H1 (cell line): Measurements from ENCODE around the gene CHPF2. TPM values are rescaled to one million over a fixed set of nuclear protein-coding genes. Genes with fewer than 3 reads are reported as not detected.

Source experiments
- CTCF ChIA-PET: fragments of 300-600 bp; sonication (Branson Sonifier 250); formaldehyde crosslinking; loops from one replicate; lab custom pipeline; 2021; ENCODE audit not compliant: partially characterized antibody; lab: Charles Lee
- POLR2A ChIA-PET: fragments of 300-600 bp; sonication (Branson Sonifier 250); formaldehyde crosslinking; loops from one replicate; lab custom pipeline; 2021; ENCODE audit warnings: inconsistent platforms; ENCODE audit not compliant: partially characterized antibody; lab: Charles Lee
- DNase-seq, 2 experiments: peaks; one replicate each; pipeline versions ENCODE4 v3.0.0 to v3.0.0-alpha.2; 2010 to 2022; ENCODE audit warnings: low spot score in 2 of 2, low read depth in 1 of 2, mixed read lengths in 1 of 2
- FAIRE-seq: peaks from 2 replicates; lab custom pipeline; 2011; peaks lifted over from hg19 to GRCh38; lab: Jason Lieb, UNC
- H2AFZ ChIP-seq: 2 replicates; pipeline ENCODE4 v1.8.1; 2012; ENCODE audit warnings: low read length, inconsistent platforms
- H2AK5ac ChIP-seq: 2 replicates; pipeline ENCODE4 v1.6.1; 2013; ENCODE audit warnings: low read depth, low read length
- H2BK120ac ChIP-seq: replicated peaks from 2 replicates; pipeline ENCODE3; 2013; ENCODE audit warnings: low read depth, low read length, inconsistent platforms
- H2BK12ac ChIP-seq: 2 replicates; pipeline ENCODE4 v1.6.1; 2013; ENCODE audit warnings: low read depth, low read length
- H2BK15ac ChIP-seq: 2 replicates; pipeline ENCODE4 v1.6.1; 2013; ENCODE audit warnings: low read length
- H2BK20ac ChIP-seq: 2 replicates; pipeline ENCODE4 v1.6.1; 2013; ENCODE audit warnings: low read length
- H2BK5ac ChIP-seq: 2 replicates; pipeline ENCODE4 v1.6.1; 2013; ENCODE audit warnings: low read depth, low read length
- H3K14ac ChIP-seq: 2 replicates; pipeline ENCODE4 v1.6.1; 2013; ENCODE audit warnings: inconsistent platforms; ENCODE audit not compliant: insufficient read length
- H3K18ac ChIP-seq: 2 replicates; pipeline ENCODE4 v1.6.1; 2013; ENCODE audit warnings: low read length; ENCODE audit errors: extremely low read depth
- H3K23ac ChIP-seq: 2 replicates; pipeline ENCODE4 v1.6.1; 2013; ENCODE audit warnings: inconsistent platforms; ENCODE audit not compliant: insufficient read length
- H3K23me2 ChIP-seq: 2 replicates; pipeline ENCODE4 v1.6.1; 2013; ENCODE audit warnings: low read depth, low read length
- H3K27ac ChIP-seq: 2 replicates; pipeline ENCODE4 v1.6.1; 2011; ENCODE audit warnings: low read depth, low read length, inconsistent platforms
- H3K27me3 ChIP-seq, 4 experiments: replicated peaks in 1 of 4; 1 replicate in 1 of 4; 2 replicates in 3 of 4; pipeline versions ENCODE4 v1.6.1 to v1.8.1; 2011 to 2013; ENCODE audit warnings: low read length in 3 of 4, mild to moderate bottlenecking in 3 of 4, inconsistent platforms in 2 of 4, mixed read lengths in 2 of 4, moderate library complexity in 1 of 4; ENCODE audit not compliant: control insufficient read depth in 3 of 4, insufficient read depth in 3 of 4; ENCODE audit errors: extremely low read depth in 1 of 4
- H3K36me3 ChIP-seq, 4 experiments: 2 replicates each; pipeline versions ENCODE4 v1.6.1 to v1.8.1; 2011 to 2013; ENCODE audit warnings: mild to moderate bottlenecking in 4 of 4, low read length in 3 of 4, moderate library complexity in 2 of 4, control low read depth in 1 of 4, inconsistent platforms in 1 of 4; ENCODE audit not compliant: insufficient read depth in 4 of 4, control insufficient read depth in 2 of 4
- H3K4ac ChIP-seq: replicated peaks from 2 replicates; pipeline ENCODE3; 2013; ENCODE audit warnings: low read length, low read depth, mixed read lengths, inconsistent platforms; ENCODE audit not compliant: insufficient read length
- H3K4me1 ChIP-seq, 4 experiments: replicated peaks in 1 of 4; 1 replicate in 1 of 4; 2 replicates in 3 of 4; pipeline versions ENCODE4 v1.6.1 to v1.8.1; 2011 to 2013; ENCODE audit warnings: low read length in 3 of 4, inconsistent platforms in 2 of 4, mixed read lengths in 1 of 4; ENCODE audit not compliant: insufficient read depth in 4 of 4, control insufficient read depth in 3 of 4
- H3K4me2 ChIP-seq, 2 experiments: 2 replicates each; pipeline versions ENCODE4 v1.6.1 to v1.8.1; 2011 to 2013; ENCODE audit warnings: low read depth in 2 of 2, low read length in 2 of 2, control low read depth in 1 of 2, inconsistent platforms in 1 of 2, mild to moderate bottlenecking in 1 of 2; ENCODE audit not compliant: insufficient read depth in 1 of 2
- H3K4me3 ChIP-seq, 4 experiments: fragments of 200-600, 300-600 bp in 1 of 4; sonication (generic), shearing (Covaris generic), sonication (Bioruptor Twin) in 1 of 4; 2 replicates each; pipeline versions ENCODE4 v1.5.1 to v1.8.1; 2011 to 2016; ENCODE audit warnings: low read length in 4 of 4, low read depth in 3 of 4, control low read depth in 2 of 4, inconsistent platforms in 2 of 4, mild to moderate bottlenecking in 2 of 4, mixed read lengths in 1 of 4, moderate library complexity in 1 of 4; ENCODE audit not compliant: insufficient read depth in 2 of 4; ENCODE audit errors: extremely low read depth in 1 of 4
- H3K56ac ChIP-seq: replicated peaks from 2 replicates; pipeline ENCODE3; 2013; ENCODE audit warnings: low read depth, mild to moderate bottlenecking, mixed read lengths, low read length, inconsistent platforms; ENCODE audit not compliant: insufficient read length
- H3K79me1 ChIP-seq: 2 replicates; pipeline ENCODE4 v1.6.1; 2013; ENCODE audit warnings: low read depth, low read length, control low read depth
- H3K79me2 ChIP-seq, 2 experiments: 2 replicates each; pipeline versions ENCODE4 v1.6.1 to v1.8.1; 2012 to 2013; ENCODE audit warnings: low read length in 2 of 2, mild to moderate bottlenecking in 2 of 2, inconsistent platforms in 1 of 2; ENCODE audit not compliant: insufficient read depth in 2 of 2, control insufficient read depth in 1 of 2
- H3K9ac ChIP-seq, 4 experiments: replicated peaks in 1 of 4; 1 replicate in 1 of 4; 2 replicates in 3 of 4; pipeline versions ENCODE4 v1.6.1 to v1.8.1; 2011 to 2013; ENCODE audit warnings: low read depth in 3 of 4, low read length in 3 of 4, control low read depth in 2 of 4, mild to moderate bottlenecking in 2 of 4, moderate library complexity in 2 of 4, inconsistent platforms in 1 of 4; ENCODE audit errors: extremely low read depth in 1 of 4
- H3K9me3 ChIP-seq, 2 experiments: 2 replicates each; pipeline versions ENCODE4 v1.6.1 to v1.8.1; 2012 to 2013; ENCODE audit warnings: mild to moderate bottlenecking in 2 of 2, moderate library complexity in 2 of 2, control low read depth in 1 of 2, inconsistent platforms in 1 of 2, low read depth in 1 of 2, low read length in 1 of 2, mixed read lengths in 1 of 2; ENCODE audit not compliant: insufficient read depth in 2 of 2
- H4K20me1 ChIP-seq, 2 experiments: replicated peaks in 1 of 2; 2 replicates each; pipeline versions ENCODE3 to v1.8.1; 2011 to 2013; ENCODE audit warnings: inconsistent platforms in 2 of 2, low read length in 2 of 2, mild to moderate bottlenecking in 1 of 2; ENCODE audit not compliant: insufficient read depth in 2 of 2, control insufficient read depth in 1 of 2
- H4K5ac ChIP-seq: 2 replicates; pipeline ENCODE4 v1.6.1; 2013; ENCODE audit warnings: low read length, low read depth, mixed read lengths, inconsistent platforms; ENCODE audit not compliant: insufficient read length
- H4K8ac ChIP-seq: 2 replicates; pipeline ENCODE4 v1.8.0; 2013; ENCODE audit warnings: mild to moderate bottlenecking, moderate library complexity, low read length, inconsistent platforms; ENCODE audit not compliant: insufficient read depth; ENCODE audit errors: extremely low read depth
- H4K91ac ChIP-seq: replicated peaks from 2 replicates; pipeline ENCODE3; 2013; ENCODE audit warnings: low read length, mixed read lengths, inconsistent platforms; ENCODE audit not compliant: insufficient read length
- CBX8 ChIP-seq: fragments of 300-800, 300-1000 bp; sonication (generic); IDR thresholded peaks from 2 replicates; pipeline ENCODE4 v1.7.1; 2016; ENCODE audit warnings: low read depth, low read length, borderline replicate concordance
- CEBPB ChIP-seq: IDR thresholded peaks from 2 replicates; pipeline ENCODE4 v1.6.1; 2012; ENCODE audit warnings: low read depth, low read length
- CHD1 ChIP-seq: IDR thresholded peaks from 2 replicates; pipeline ENCODE4 v1.6.1; 2012; ENCODE audit warnings: low read depth, low read length, improper control_type of control experiment
- CTBP2 ChIP-seq: IDR thresholded peaks from 2 replicates; pipeline ENCODE4 v1.7.0; 2011; ENCODE audit warnings: borderline replicate concordance, mild to moderate bottlenecking, moderate library complexity, mixed read lengths, low read length; ENCODE audit not compliant: insufficient read depth, insufficient read length
- JUN ChIP-seq: IDR thresholded peaks from 2 replicates; pipeline ENCODE4 v1.6.1; 2011; ENCODE audit warnings: low read depth, mild to moderate bottlenecking, improper control_type of control experiment, low read length
- KDM4A ChIP-seq: IDR thresholded peaks from one replicate; pipeline ENCODE4 v1.7.1; 2012; ENCODE audit warnings: low read depth, mild to moderate bottlenecking, moderate library complexity, low read length, inconsistent platforms; ENCODE audit not compliant: severe bottlenecking
- RFX5 ChIP-seq: IDR thresholded peaks from 2 replicates; pipeline ENCODE4 v1.6.1; 2011; ENCODE audit warnings: low read depth, low read length, improper control_type of control experiment, borderline replicate concordance
- SIN3A ChIP-seq, 2 experiments: IDR thresholded peaks in 1 of 2; conservative IDR thresholded peaks in 1 of 2; 2 replicates each; pipeline ENCODE4 v1.6.1; 2011 to 2012; ENCODE audit warnings: low read length in 2 of 2, improper control_type of control experiment in 1 of 2, low read depth in 1 of 2, mild to moderate bottlenecking in 1 of 2
- SRF ChIP-seq: IDR thresholded peaks from 2 replicates; pipeline ENCODE4 v1.6.1; 2011; ENCODE audit warnings: mild to moderate bottlenecking, low read depth, low read length, moderate library complexity
- WGBS, 2 experiments: shearing (Covaris generic) in 1 of 2; methylation state at CpG; one replicate each; pipeline versions ENCODE4 v1.1.6 to v1.1.7; 2013 to 2015; ENCODE audit warnings: low lambda C conversion rate in 2 of 2, mixed read lengths in 2 of 2, inconsistent platforms in 1 of 2, low coverage in 1 of 2, missing lambda C conversion rate in 1 of 2; ENCODE audit not compliant: insufficient replicate concordance in 2 of 2, insufficient coverage in 1 of 2, insufficient read length in 1 of 2; ENCODE audit errors: extremely low coverage in 1 of 2, missing lambda C conversion rate in 1 of 2; 5-methylcytosine and 5-hydroxymethylcytosine counted together
- polyA plus RNA-seq, 7 experiments: library from polyadenylated mRNA; depleted of rRNA in 3 of 7; stranded (reverse) in 5 of 7; unstranded in 2 of 7; fragments of >200 nt in 5 of 7; fragments of 200-250 nt in 2 of 7; gene quantifications; 1 replicate in 5 of 7; 2 replicates in 1 of 7; 4 replicates in 1 of 7; pipeline versions ENCODE4 v1.2.1 to v1.2.3, GENCODE V29; 2011 to 2013; ENCODE audit warnings: missing spikeins in 2 of 7, mixed read lengths in 2 of 7
- total RNA-seq: library from RNA; stranded (reverse); fragmentation: NEBNext Ultra II Directional; extraction: Animal tissue kit (Norgen Biotek cat#: 25700); gene quantifications from 2 replicates; pipeline ENCODE4 v1.2.1, GENCODE V29; 2021
- TF ChIP-seq, protein P1 (sequence below): IDR thresholded peaks from 2 replicates; pipeline ENCODE4 v1.6.1; 2012; ENCODE audit warnings: inconsistent platforms

Gene CHPF2
- total and polyA plus RNA-seq, 2 of the 8 experiments (the other 6 are each of a cell fraction or from before 2014, with no cell fraction given), result 14.4 to 20.6 TPM

DNA sequence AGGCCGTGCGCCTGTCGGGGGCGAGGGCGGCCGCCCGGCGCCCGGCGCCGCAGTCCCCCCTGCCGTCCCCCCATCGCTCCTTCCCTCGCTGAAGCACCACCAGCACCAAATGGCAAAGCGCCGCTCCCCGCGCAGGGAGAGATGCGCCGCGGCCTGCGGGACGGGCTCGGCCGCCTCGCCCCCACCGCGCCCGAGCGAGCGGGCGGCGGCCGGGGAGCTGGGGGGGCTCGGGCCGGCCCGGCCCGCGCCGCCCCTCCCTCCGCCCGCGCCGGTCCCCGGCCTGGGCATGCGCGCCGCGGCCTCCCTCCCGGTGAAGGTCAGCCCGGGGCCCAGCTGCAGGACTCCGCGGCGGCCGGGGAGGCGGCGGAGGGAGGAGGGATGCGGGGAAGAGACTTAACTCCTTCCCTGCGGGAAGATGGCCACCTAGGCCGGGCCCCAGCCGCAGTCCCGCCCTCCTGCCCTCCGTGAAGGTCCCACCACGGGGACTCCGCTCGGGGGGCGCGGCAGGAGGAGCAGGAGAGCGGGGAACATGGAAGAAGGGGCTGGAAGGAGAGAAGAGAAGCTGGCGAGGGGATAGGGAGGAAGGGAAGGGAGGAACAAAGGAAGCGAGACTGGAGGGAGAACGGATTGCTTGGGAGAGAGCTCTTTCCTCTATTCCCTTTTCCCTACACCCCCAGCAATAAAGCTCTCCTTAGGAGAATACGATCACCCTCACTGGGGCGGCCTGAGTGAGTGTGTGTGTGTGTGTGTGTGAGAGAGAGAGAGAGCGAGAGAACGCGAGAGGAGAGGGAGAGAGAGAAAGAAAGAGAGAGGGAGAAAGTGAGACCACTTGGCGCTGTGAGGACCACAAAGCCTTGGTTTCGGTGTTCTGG, 19.6 kb downstream of the CHPF2 start:
- peak overlapping the region; percentile 41; the same call in 1 of the 2 replicates for H2BK5ac ChIP-seq
- no peak overlapping the region for H3K23ac ChIP-seq
- H4K5ac ChIP-seq, result no peak overlapping the region
- ChIA-PET CTCF (interaction anchor here (1.2 to 3.3 kb wide), 8 partner anchors 7 to 126 kb away, joined by 3 to 14 read pairs (median 6); partner anchors contain the start of gene ABCF2), POLR2A (interaction anchor here (0.6 to 3.1 kb wide), 10 partner anchors 8 to 268 kb away, joined by 3 to 22 read pairs (median 4); partner anchors contain the start of genes ABCF2, CHPF2 and RHEB)
- H3K79me2 ChIP-seq, result no peaks in the 10 kb centered on the region
- H2BK20ac ChIP-seq, result no peak overlapping the region
- peak overlapping the region; percentile 6 for H3K4ac ChIP-seq
- no peaks in the 10 kb centered on the region for H3K9me3 ChIP-seq
- 0 out of 2 replicates have a peak overlapping the region, but pooled peaks have one; percentile 91 for H2BK12ac ChIP-seq
- H3K14ac ChIP-seq, result no peak overlapping the region
- H3K27ac ChIP-seq, result no peak overlapping the region
- peak overlapping the region; percentile 97 for H4K91ac ChIP-seq
- peak overlapping the region; percentile 81 to 99 for H3K4me2 ChIP-seq
- peak overlapping the region; percentile 45 to 81 (median 66) for H3K4me3 ChIP-seq
- H2AK5ac ChIP-seq, result no peak overlapping the region; the same call in 1 of the 2 replicates
- H2BK15ac ChIP-seq, result peak overlapping the region; percentile 77; the same call in 1 of the 2 replicates
- H3K56ac ChIP-seq, result no peak overlapping the region
- H4K8ac ChIP-seq, result peak overlapping the region; percentile 91
- H3K23me2 ChIP-seq, result peaks cover 25% of the 10 kb centered on the region
- peaks cover 1 to 4% of the 10 kb centered on the region in 2 experiments for H4K20me1 ChIP-seq
- peak overlapping the region; percentile 72 for H2AFZ ChIP-seq
- H3K9ac ChIP-seq, result peak overlapping the region in 2 of 4 experiments; percentile 58 to 62; a peak in 3 of 7 replicates
- peaks cover 14 to 60% (median 48%) of the 10 kb centered on the region in 4 experiments for H3K27me3 ChIP-seq
- peaks cover 0 to 43% (median 29%) of the 10 kb centered on the region in 4 experiments; a peak in 6 of 7 replicates for H3K4me1 ChIP-seq
- DNase-seq (peak in 1 of 2 experiments; percentile 77), FAIRE-seq (no peak)
- H3K36me3 ChIP-seq, result no peaks in the 10 kb centered on the region
- no peaks in the 10 kb centered on the region for H3K79me1 ChIP-seq
- WGBS, 2 experiments, result 6% methylated on average over 11 of the region's 79 CpGs; no CpG with 5 or more reads in 1 of the 2 experiments
- peak overlapping the region; percentile 94 for H3K18ac ChIP-seq
- H2BK120ac ChIP-seq, result no peak overlapping the region
- TF ChIP-seq CHD1 (no peak), CEBPB (no peak), CTBP2 (no peak), JUN (no peak), SRF (no peak), KDM4A (peak; percentile 84), CBX8 (no peak), RFX5 (no peak), SIN3A (conservative IDR thresholded peaks at IDR 0.05 in 1 of 2, IDR thresholded peaks at IDR 0.05 in 1 of 2; ENCODE audit: low read depth in 1 of 2, low read length in 2 of 2) (peak in 1 of 2 experiments; percentile 46; a peak in 2 of 4 replicates)
- TF ChIP-seq, protein P1, sequence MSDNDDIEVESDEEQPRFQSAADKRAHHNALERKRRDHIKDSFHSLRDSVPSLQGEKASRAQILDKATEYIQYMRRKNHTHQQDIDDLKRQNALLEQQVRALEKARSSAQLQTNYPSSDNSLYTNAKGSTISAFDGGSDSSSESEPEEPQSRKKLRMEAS, result no peak
